Peyer's patch (tissue), 4 donors: ENCODE data around the gene LINGO3.

Experiments used
- POLR2A ChIP-seq, 2 donors: fragments of 450-650 bp; IDR thresholded peaks; one replicate each; pipeline ENCODE4 v1.5.1; 2017; ENCODE audit warnings: antibody characterized with exemption in 2 of 2, mild to moderate bottlenecking in 2 of 2, moderate library complexity in 2 of 2
- TF ChIP-seq, protein P1 (sequence below), 6 experiments: fragments of 450-650 bp in 4 of 6; fragments of 200-600 bp in 2 of 6; sonication (generic) in 1 of 6; IDR thresholded peaks; one replicate each; pipeline ENCODE4 v1.5.1; 2017 to 2019; ENCODE audit warnings: antibody characterized with exemption in 6 of 6, mild to moderate bottlenecking in 3 of 6, moderate library complexity in 1 of 6

DNA sequence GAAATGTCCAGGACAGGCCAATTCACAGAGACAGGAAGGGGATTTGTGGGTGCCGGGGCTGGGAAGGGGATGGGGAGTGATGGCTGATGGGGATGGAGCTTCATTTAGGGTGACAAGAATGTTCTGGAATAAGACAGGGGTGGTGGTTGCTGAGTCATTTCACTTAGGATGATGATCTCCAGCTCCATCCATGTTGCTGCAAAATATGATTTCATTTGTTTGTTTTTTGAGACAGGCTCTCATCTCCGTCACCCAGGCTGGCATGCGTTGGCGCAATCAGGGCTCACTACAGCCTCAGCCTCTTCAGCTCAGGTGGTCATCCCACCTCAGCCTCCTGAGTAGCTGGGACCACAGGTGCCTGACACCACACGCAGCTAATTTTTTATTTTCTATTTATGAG, 48.6 kb downstream of the LINGO3 start:
- TF ChIP-seq, protein P1, sequence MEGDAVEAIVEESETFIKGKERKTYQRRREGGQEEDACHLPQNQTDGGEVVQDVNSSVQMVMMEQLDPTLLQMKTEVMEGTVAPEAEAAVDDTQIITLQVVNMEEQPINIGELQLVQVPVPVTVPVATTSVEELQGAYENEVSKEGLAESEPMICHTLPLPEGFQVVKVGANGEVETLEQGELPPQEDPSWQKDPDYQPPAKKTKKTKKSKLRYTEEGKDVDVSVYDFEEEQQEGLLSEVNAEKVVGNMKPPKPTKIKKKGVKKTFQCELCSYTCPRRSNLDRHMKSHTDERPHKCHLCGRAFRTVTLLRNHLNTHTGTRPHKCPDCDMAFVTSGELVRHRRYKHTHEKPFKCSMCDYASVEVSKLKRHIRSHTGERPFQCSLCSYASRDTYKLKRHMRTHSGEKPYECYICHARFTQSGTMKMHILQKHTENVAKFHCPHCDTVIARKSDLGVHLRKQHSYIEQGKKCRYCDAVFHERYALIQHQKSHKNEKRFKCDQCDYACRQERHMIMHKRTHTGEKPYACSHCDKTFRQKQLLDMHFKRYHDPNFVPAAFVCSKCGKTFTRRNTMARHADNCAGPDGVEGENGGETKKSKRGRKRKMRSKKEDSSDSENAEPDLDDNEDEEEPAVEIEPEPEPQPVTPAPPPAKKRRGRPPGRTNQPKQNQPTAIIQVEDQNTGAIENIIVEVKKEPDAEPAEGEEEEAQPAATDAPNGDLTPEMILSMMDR (IDR thresholded peaks at IDR 0.05) = no peak
- TF ChIP-seq POLR2A (IDR thresholded peaks at IDR 0.05) = no peak
